Astrocyte (in vitro differentiated cells and primary cell): ENCODE measurements around the gene CHERP. TPM values are rescaled to one million over a fixed set of nuclear protein-coding genes. Genes with fewer than 3 reads are reported as not detected.

Experiments used
- DNase-seq: peaks from one replicate; pipeline ENCODE4 v3.0.0-alpha.2; 2010; ENCODE audit warnings: low read depth
- FAIRE-seq: peaks from 2 replicates; lab custom pipeline; 2011; peaks lifted over from hg19 to GRCh38; lab: Jason Lieb, UNC
- H2AFZ ChIP-seq: 2 replicates; pipeline ENCODE4 v1.6.0; 2012; ENCODE audit warnings: low read depth, low read length, inconsistent platforms
- H3K27ac ChIP-seq: 2 replicates; pipeline ENCODE4 v1.5.1; 2011; ENCODE audit warnings: low read depth, low read length, inconsistent platforms
- H3K27me3 ChIP-seq: 2 replicates; pipeline ENCODE4 v1.6.0; 2011; ENCODE audit warnings: low read length, inconsistent platforms; ENCODE audit not compliant: insufficient read depth
- H3K36me3 ChIP-seq: 2 replicates; pipeline ENCODE4 v1.5.1; 2011; ENCODE audit warnings: low read length, inconsistent platforms; ENCODE audit not compliant: insufficient read depth
- H3K4me1 ChIP-seq: 2 replicates; pipeline ENCODE4 v1.5.1; 2011; ENCODE audit warnings: low read length, inconsistent platforms; ENCODE audit not compliant: insufficient read depth
- H3K4me2 ChIP-seq: 2 replicates; pipeline ENCODE4 v1.6.0; 2012; ENCODE audit warnings: low read length, inconsistent platforms
- H3K4me3 ChIP-seq: 2 replicates; pipeline ENCODE4 v1.5.1; 2011; ENCODE audit warnings: low read depth, mild to moderate bottlenecking, low read length, inconsistent platforms; ENCODE audit not compliant: insufficient read depth
- H3K79me2 ChIP-seq: 2 replicates; pipeline ENCODE4 v1.6.0; 2012; ENCODE audit warnings: mild to moderate bottlenecking, low read length, inconsistent platforms; ENCODE audit not compliant: insufficient read depth
- H3K9ac ChIP-seq: 2 replicates; pipeline ENCODE4 v1.6.0; 2012; ENCODE audit warnings: mild to moderate bottlenecking, low read length, inconsistent platforms
- H3K9me3 ChIP-seq: 2 replicates; pipeline ENCODE4 v1.5.1; 2012; ENCODE audit warnings: low read depth, mild to moderate bottlenecking, low read length, inconsistent platforms; ENCODE audit not compliant: insufficient read depth
- H4K20me1 ChIP-seq: 2 replicates; pipeline ENCODE4 v1.6.0; 2012; ENCODE audit warnings: low read length, inconsistent platforms; ENCODE audit not compliant: insufficient read depth
- H3K27ac Mint-ChIP-seq: one replicate; pipeline ENCODE4 v1.8.0; 2021; ENCODE audit warnings: mild to moderate bottlenecking, mixed read lengths; ENCODE audit not compliant: unreplicated experiment
- H3K27me3 Mint-ChIP-seq: one replicate; pipeline ENCODE4 v1.8.0; 2021; ENCODE audit warnings: low read depth, mixed read lengths; ENCODE audit not compliant: unreplicated experiment
- H3K36me3 Mint-ChIP-seq: one replicate; pipeline ENCODE4 v1.8.0; 2021; ENCODE audit warnings: low read depth, mixed read lengths; ENCODE audit not compliant: unreplicated experiment
- H3K4me1 Mint-ChIP-seq: one replicate; pipeline ENCODE4 v1.8.0; 2021; ENCODE audit warnings: low read depth, mixed read lengths; ENCODE audit not compliant: unreplicated experiment
- H3K4me3 Mint-ChIP-seq: one replicate; pipeline ENCODE4 v1.8.0; 2021; ENCODE audit warnings: mild to moderate bottlenecking, moderate library complexity, mixed read lengths; ENCODE audit not compliant: unreplicated experiment
- H3K9me3 Mint-ChIP-seq: one replicate; pipeline ENCODE4 v1.8.0; 2021; ENCODE audit warnings: mild to moderate bottlenecking, mixed read lengths; ENCODE audit not compliant: unreplicated experiment
- CTCF ChIP-seq: IDR thresholded peaks from 2 replicates; pipeline ENCODE4 v1.5.1; 2011; ENCODE audit warnings: low read depth, mild to moderate bottlenecking, inconsistent platforms, low read length, moderate library complexity; ENCODE audit not compliant: insufficient read depth
- EZH2 ChIP-seq: IDR thresholded peaks from 2 replicates; pipeline ENCODE4 v1.6.1; 2012; ENCODE audit warnings: mild to moderate bottlenecking, low read length, inconsistent platforms; ENCODE audit not compliant: insufficient read depth
- total RNA-seq: library from RNA; stranded (reverse); gene quantifications from 2 replicates; pipeline ENCODE4 v1.2.1, GENCODE V29; 2021

CHERP gene
- total RNA-seq, 1 donor from 2014 or later: 45.3 TPM

- Mint-ChIP-seq H3K4me1 (peaks cover 10% of the 10 kb centered on the region), H3K9me3 (no peaks in the 10 kb centered on the region), H3K27ac (no peak overlapping the region), H3K4me3 (peak overlapping the region; percentile 90), H3K36me3 (peaks cover 4% of the 10 kb centered on the region), H3K27me3 (no peaks in the 10 kb centered on the region)
- DNase-seq: peak; percentile 30
- H3K27me3 ChIP-seq: no peaks in the 10 kb centered on the region
- H3K4me1 ChIP-seq: peaks cover 13% of the 10 kb centered on the region
- H3K36me3 ChIP-seq: no peaks in the 10 kb centered on the region
- peak overlapping the region; percentile 69 for H3K4me3 ChIP-seq
- peak overlapping the region; percentile 95 for H3K4me2 ChIP-seq
- peak overlapping the region; percentile 34 for H3K27ac ChIP-seq
- H3K9ac ChIP-seq: peak overlapping the region; percentile 85
- peaks cover 54% of the 10 kb centered on the region for H3K79me2 ChIP-seq
- peaks cover 51% of the 10 kb centered on the region for H4K20me1 ChIP-seq
- FAIRE-seq: no peak
- TF ChIP-seq EZH2 (no peak), CTCF (no peak)
- H2AFZ ChIP-seq: peak overlapping the region; percentile 64
- H3K9me3 ChIP-seq: no peaks in the 10 kb centered on the region
Measured at GRCh38 chr19:16470911-16471811, 71.1 kb downstream of the CHERP start.

- H3K9me3 ChIP-seq: no peaks in the 10 kb centered on the region
- H3K9me3 Mint-ChIP-seq: no peaks in the 10 kb centered on the region
- H3K4me3 Mint-ChIP-seq: peak overlapping the region; percentile 90
- H3K27ac Mint-ChIP-seq: no peak overlapping the region
- no peaks in the 10 kb centered on the region for H3K27me3 ChIP-seq
- H3K36me3 Mint-ChIP-seq: peaks cover 4% of the 10 kb centered on the region
- H3K36me3 ChIP-seq: no peaks in the 10 kb centered on the region
- no peak for TF ChIP-seq CTCF
- peaks cover 57% of the 10 kb centered on the region for H4K20me1 ChIP-seq
- no peak overlapping the region for H3K27ac ChIP-seq
- H3K9ac ChIP-seq: peak overlapping the region; percentile 85
- H3K4me2 ChIP-seq: peak overlapping the region; percentile 95
- no peak overlapping the region for H2AFZ ChIP-seq
- H3K4me1 Mint-ChIP-seq: peaks cover 10% of the 10 kb centered on the region
- no peak for FAIRE-seq
- no peak for DNase-seq
- no peaks in the 10 kb centered on the region for H3K27me3 Mint-ChIP-seq
- H3K4me1 ChIP-seq: peaks cover 13% of the 10 kb centered on the region
- H3K4me3 ChIP-seq: peak overlapping the region; percentile 69
- H3K79me2 ChIP-seq: peaks cover 59% of the 10 kb centered on the region
Measured at GRCh38 chr19:16470541-16470910, 71.7 kb downstream of the CHERP start.

Other genes starting within 250 kb of the CHERP start
- 1.9 and 2.0 TPM in 2 replicates for gene KLF2, start 217.6 kb downstream of the CHERP start, total RNA-seq
- gene EPS15L1, start 70.5 kb downstream of the CHERP start, total RNA-seq: 35.1 and 36.8 TPM in 2 replicates
- gene CALR3, start 46.3 kb downstream of the CHERP start, total RNA-seq: not detected in 2 replicates
- 4.4 and 5.0 TPM in 2 replicates for gene C19orf44, start 46.0 kb downstream of the CHERP start, total RNA-seq
- 63.1 and 66.2 TPM in 2 replicates for gene SLC35E1, start 30.0 kb upstream of the CHERP start, total RNA-seq
- gene MED26, start 85.8 kb upstream of the CHERP start, total RNA-seq: 11.8 and 15.0 TPM in 2 replicates
- 45.3 and 49.4 TPM in 2 replicates for gene SMIM7, start 117.7 kb upstream of the CHERP start, total RNA-seq
- gene TMEM38A, start 118.7 kb upstream of the CHERP start, total RNA-seq: 1.9 and 2.2 TPM in 2 replicates
- not detected in 2 replicates for gene NWD1, start 177.4 kb upstream of the CHERP start, total RNA-seq